Measurements from ENCODE around the gene RIOK2.

Gene RIOK2

DNA sequence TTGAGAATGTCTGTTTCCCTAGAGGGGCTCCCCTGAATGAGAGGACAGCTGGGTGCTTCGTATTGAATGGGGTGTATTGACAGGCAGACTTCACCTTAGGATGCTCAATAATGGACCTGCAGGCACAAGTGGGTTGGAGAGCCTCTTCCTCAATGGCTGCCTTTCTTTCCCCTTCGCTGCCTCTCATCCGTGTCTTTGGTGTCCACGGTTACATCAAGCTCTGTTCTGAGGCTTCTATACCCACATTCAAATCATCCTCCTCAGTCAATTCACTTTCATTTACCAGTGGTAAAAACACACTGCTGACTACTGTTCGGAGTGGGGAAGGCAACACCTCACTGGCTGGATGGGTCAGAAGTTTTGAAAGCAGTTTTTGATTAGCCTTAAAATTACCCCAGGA is 61.2 kb downstream of the RIOK2 start:
- Mint-ChIP-seq H3K4me3 (no peak overlapping the region), H3K27me3 (ENCODE audit: low read depth) (no peaks in the 10 kb centered on the region), H3K36me3 (ENCODE audit: low read depth) (peaks cover 9% of the 10 kb centered on the region), H3K9me3 (no peaks in the 10 kb centered on the region), H3K27ac (no peak overlapping the region), H3K4me1 (peaks cover 20% of the 10 kb centered on the region)
- no peak for TF ChIP-seq CTCF (IDR thresholded peaks at IDR 0.05; ENCODE audit: unreplicated experiment in 3 of 3)

DNA sequence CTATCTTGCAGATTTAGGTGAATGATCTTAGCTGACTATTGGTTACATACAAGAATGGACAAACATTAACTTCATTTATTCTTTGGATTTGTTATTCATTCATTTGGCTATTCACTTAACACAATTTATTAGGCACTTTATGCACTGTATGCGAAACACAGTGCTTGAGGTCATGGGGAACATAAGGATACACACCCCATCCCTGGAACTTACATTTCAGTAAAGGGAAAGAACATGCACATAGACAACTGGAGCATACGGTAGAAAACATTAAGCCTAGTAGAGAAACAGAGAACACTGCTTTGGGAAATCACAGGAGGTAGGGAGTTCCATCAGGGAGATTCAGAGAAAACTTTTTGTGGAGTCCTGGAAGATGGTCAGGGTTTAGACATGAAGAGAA is 62.9 kb downstream of the RIOK2 start:
- Mint-ChIP-seq H3K4me1 (peaks cover 33% of the 10 kb centered on the region), H3K27me3 (ENCODE audit: low read depth) (no peaks in the 10 kb centered on the region), H3K4me3 (no peak overlapping the region), H3K27ac (no peak overlapping the region), H3K36me3 (ENCODE audit: low read depth) (peaks cover 9% of the 10 kb centered on the region), H3K9me3 (no peaks in the 10 kb centered on the region)
- TF ChIP-seq CTCF (IDR thresholded peaks at IDR 0.05; ENCODE audit: unreplicated experiment in 3 of 3), result no peak

DNA sequence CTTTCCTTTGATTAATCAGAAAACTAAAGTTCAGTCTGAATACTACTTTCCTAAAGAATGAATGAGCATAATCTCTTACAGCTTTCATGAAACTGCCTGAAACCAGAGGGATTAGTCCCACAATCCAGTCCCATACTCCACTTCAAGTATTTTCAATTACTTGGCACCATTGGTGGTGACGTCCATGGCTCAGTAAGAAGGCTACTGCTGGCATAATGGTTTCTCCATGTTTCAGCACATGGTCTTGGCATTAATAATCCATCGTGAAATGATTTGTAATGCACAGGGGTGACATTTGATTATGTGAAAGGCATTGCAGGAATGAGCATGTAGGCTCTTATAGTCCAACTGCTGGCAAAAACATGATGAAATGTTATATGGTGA is 64.0 kb downstream of the RIOK2 start:
- no peaks in the 10 kb centered on the region for H3K9me3 Mint-ChIP-seq
- peak overlapping the region; percentile 64 to 76 (median 68) for H3K27ac Mint-ChIP-seq
- peaks cover 3% of the 10 kb centered on the region for H3K27me3 Mint-ChIP-seq (ENCODE audit: low read depth)
- no peak for TF ChIP-seq CTCF (IDR thresholded peaks at IDR 0.05; ENCODE audit: unreplicated experiment in 3 of 3)
- peaks cover 9% of the 10 kb centered on the region for H3K36me3 Mint-ChIP-seq (ENCODE audit: low read depth)
- H3K4me1 Mint-ChIP-seq, result peaks cover 33% of the 10 kb centered on the region
- no peak overlapping the region for H3K4me3 Mint-ChIP-seq

- no peaks in the 10 kb centered on the region for H3K9me3 Mint-ChIP-seq
- H3K4me1 Mint-ChIP-seq, result peaks cover 33% of the 10 kb centered on the region
- H3K27me3 Mint-ChIP-seq (ENCODE audit: low read depth), result peaks cover 3% of the 10 kb centered on the region
- H3K27ac Mint-ChIP-seq, result peak overlapping the region; percentile 64 to 76 (median 68)
- H3K36me3 Mint-ChIP-seq (ENCODE audit: low read depth), result peaks cover 6% of the 10 kb centered on the region
- TF ChIP-seq CTCF (IDR thresholded peaks at IDR 0.05; ENCODE audit: unreplicated experiment in 3 of 3), result no peak
- H3K4me3 Mint-ChIP-seq, result no peak overlapping the region
Measured at GRCh38 chr5:97118261-97119006, 64.6 kb downstream of the RIOK2 start.

GRCh38 chr5:97115932-97116331 is 67.1 kb downstream of the RIOK2 start:
- Mint-ChIP-seq H3K4me1 (peaks cover 51% of the 10 kb centered on the region), H3K9me3 (no peaks in the 10 kb centered on the region), H3K27ac (peak overlapping the region in 1 of 3 experiments; percentile 59), H3K27me3 (ENCODE audit: low read depth) (peaks cover 7% of the 10 kb centered on the region), H3K36me3 (ENCODE audit: low read depth) (no peaks in the 10 kb centered on the region), H3K4me3 (no peak overlapping the region)
- no peak for TF ChIP-seq CTCF (IDR thresholded peaks at IDR 0.05; ENCODE audit: unreplicated experiment in 3 of 3)

GRCh38 chr5:97112230-97112629 is 70.8 kb downstream of the RIOK2 start:
- no peak for TF ChIP-seq CTCF (IDR thresholded peaks at IDR 0.05; ENCODE audit: unreplicated experiment in 3 of 3)
- Mint-ChIP-seq H3K27ac (peak overlapping the region; percentile 18 to 68 (median 19)), H3K9me3 (no peaks in the 10 kb centered on the region), H3K36me3 (ENCODE audit: low read depth) (no peaks in the 10 kb centered on the region), H3K4me3 (no peak overlapping the region), H3K4me1 (peaks cover 35% of the 10 kb centered on the region), H3K27me3 (ENCODE audit: low read depth) (peaks cover 7% of the 10 kb centered on the region)
